ENCODE results near the gene MYL7. TPM values are rescaled to one million over a fixed set of nuclear protein-coding genes. Genes with fewer than 3 reads are reported as not detected.
"Not testable (repeated sequence)": the region's sequence is repeated elsewhere in the genome, so short reads cannot be mapped to it uniquely, and the experiment has no call there.

The MYL7 gene
- total RNA-seq, 1 donor from 2014 or later, result not detected

DNA sequence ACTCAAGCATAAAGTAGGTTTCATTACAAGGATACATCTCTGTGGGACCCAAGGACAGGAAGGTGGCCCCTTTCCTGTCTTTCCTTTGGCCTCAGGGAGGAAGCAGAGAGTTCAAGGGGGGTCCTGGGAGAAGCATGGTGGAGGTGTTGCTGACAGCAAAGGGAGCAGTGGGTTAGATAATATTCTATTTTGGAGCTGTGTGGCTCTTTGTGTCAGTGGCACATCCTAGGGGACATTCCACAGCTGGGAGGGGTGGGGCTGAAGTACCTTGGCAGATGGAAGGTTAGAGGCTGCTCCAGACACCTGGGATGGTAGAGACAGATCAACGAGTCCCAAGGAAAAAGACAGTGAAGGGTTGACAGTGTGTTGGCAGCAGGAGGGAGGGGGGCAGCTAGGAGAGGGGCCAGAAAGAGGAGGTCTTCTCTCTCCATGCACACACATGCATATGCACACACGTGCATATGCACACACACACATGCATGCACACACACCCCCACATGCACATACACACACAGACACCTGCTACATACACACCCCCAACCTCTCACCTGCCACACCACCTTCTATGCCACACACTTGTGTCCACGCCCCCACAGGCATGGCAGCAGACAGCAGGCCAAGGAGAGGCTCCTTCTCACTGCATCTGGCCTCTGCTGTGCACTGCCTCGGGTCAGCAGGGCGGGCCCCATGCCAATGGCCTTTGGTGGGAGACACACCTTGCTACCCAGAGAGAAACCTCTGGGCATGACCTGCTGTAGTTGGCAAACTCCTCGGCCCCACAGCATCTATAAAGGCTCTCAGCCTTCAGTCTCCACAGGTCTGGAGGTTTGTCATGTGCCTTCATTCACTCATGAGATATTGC, 12.2 kb downstream of the MYL7 start:
- no peak overlapping the region for H3K4me3 ChIP-seq (ENCODE audit: low read depth, low read length)
- no peak for DNase-seq (ENCODE audit: low read depth)
- TF ChIP-seq, protein P1, sequence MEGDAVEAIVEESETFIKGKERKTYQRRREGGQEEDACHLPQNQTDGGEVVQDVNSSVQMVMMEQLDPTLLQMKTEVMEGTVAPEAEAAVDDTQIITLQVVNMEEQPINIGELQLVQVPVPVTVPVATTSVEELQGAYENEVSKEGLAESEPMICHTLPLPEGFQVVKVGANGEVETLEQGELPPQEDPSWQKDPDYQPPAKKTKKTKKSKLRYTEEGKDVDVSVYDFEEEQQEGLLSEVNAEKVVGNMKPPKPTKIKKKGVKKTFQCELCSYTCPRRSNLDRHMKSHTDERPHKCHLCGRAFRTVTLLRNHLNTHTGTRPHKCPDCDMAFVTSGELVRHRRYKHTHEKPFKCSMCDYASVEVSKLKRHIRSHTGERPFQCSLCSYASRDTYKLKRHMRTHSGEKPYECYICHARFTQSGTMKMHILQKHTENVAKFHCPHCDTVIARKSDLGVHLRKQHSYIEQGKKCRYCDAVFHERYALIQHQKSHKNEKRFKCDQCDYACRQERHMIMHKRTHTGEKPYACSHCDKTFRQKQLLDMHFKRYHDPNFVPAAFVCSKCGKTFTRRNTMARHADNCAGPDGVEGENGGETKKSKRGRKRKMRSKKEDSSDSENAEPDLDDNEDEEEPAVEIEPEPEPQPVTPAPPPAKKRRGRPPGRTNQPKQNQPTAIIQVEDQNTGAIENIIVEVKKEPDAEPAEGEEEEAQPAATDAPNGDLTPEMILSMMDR (conservative IDR thresholded peaks at IDR 0.05; ENCODE audit: low read depth, low read length), result no peak

DNA sequence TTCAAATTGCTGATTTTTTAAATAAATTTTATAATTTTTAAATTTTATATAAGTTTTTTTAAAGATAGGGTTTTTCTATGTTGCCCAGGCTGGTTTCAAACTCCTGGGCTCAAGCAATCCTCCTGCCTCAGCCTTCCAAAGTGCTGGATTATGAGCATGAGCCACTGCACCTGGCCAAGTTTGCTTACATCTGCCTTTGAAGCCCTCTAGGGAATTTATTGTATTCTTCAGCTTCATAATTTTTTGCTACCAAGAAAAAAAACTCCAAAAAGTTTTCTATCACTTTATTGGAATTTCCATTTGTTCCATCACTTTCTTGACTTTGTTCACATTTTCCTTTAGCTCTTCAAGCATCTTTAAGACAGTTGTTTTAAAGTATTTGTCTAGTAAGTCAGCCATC, 14.0 kb downstream of the MYL7 start:
- DNase-seq (ENCODE audit: low read depth), result no peak
- H3K4me3 ChIP-seq (ENCODE audit: low read depth, low read length), result no peak overlapping the region
- TF ChIP-seq, protein P1 (conservative IDR thresholded peaks at IDR 0.05; ENCODE audit: low read depth, low read length), result no peak

DNA sequence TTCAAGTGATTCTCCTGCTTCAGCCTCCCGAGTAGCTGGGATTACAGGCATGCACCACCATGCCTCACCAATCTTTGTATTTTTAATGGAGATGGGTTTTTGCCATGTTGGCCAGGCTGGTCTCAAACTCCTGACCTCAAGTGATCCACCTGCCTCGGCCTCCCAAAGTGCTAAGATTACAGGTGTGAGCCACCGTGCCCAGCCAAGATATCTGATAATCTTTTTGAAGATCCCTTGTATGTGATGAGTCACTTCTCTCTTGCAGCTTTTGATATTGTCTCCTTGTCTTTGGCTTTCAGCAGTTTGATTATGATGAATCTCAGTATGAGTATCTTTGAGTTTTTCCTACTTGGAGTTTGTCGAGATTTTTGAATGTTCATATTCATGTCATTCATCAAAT, 14.6 kb downstream of the MYL7 start:
- H3K4me3 ChIP-seq (ENCODE audit: low read depth, low read length); DNase-seq (ENCODE audit: low read depth): not testable (repeated sequence)

DNA sequence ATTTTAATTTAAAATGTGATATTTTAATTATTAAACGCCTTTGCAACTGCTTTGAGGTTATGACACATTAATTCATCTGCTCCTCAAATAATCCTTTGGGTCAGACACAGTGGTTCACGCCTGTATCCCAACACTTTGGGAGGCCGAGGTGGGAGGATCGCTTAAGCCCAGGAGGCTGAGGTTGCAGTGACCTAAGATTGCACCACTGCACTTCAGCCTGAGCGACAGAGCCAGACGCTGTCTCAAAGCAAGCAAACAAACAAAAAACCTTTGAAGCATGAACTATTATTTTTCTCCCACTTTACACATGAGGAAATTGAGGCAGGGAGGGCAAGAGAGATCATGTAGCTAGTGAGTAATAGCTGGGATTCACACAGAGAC, 16.3 kb downstream of the MYL7 start:
- DNase-seq (ENCODE audit: low read depth), result no peak
- TF ChIP-seq, protein P1 (conservative IDR thresholded peaks at IDR 0.05; ENCODE audit: low read depth, low read length), result no peak
- H3K4me3 ChIP-seq (ENCODE audit: low read depth, low read length), result no peak overlapping the region

DNA sequence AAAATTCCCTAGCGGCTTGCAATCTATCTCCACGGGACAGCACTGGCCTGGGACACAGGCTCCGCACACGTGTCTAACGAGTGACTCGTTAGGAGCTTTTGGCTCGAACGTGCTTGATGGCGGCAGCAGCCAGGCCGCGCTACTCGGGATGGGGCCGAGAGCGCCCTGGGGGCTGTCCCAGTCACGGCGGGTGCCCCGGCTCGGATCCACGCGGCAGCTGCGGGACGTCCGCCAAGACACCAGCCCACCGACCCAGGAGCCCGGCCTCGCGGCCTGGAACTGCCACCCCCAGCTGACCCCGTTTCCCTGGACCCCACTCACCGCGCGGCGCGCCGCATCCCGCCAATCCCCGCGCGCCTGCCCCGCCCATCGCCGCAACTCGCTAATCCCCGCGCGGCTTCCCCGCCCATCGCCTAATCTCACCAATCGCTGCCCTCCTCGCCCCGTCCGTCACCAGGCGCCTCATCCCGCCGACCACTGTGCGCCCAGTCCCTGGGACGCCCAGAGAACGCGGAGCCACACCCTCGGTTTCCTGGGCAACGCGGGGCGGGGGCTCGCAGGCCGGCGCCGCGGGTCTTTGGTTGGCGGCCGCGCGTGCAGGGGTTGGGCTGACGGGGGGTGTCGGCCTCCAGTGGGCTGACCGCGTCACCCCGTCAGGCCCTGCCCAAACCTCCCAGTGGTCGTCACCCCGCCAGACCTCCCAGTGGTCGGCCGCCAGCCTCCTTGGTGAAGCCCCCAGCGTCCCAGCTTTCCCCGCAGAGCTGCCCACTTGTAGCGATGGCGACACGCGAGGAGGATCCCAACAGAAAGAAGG, 17.7 kb downstream of the MYL7 start, which contains the start of gene POLD2:
Gene POLD2, minus strand, starts transcription at position 359 of the 814 bp plus-strand sequence. CDS start 1,495 bp downstream, outside the sequence.
- H3K4me3 ChIP-seq (ENCODE audit: low read depth, low read length), result peak within 1 kb of the TSS; percentile 94
- TF ChIP-seq, protein P1 (conservative IDR thresholded peaks at IDR 0.05; ENCODE audit: low read depth, low read length), result no peak
- DNase-seq (ENCODE audit: low read depth), result no peak

DNA sequence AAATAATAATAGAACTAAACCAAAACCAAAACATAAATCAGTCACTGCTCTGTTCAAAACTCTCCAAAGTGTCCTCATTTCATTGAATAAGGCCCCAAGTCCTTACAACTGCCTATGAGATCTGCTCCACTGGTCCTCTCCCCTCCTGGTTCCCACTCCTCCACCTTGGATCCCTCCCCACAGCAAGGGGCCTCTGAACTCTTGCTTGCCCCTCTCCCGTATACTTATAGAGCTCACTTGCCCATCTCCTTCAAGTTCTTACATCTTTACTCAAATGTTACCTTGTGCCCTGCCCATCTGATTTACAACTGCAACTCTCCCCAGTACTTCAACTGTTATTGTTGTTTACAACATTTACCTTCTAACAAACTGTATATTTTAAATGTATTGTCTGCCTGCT, 18.6 kb downstream of the MYL7 start:
- no peak for DNase-seq (ENCODE audit: low read depth)
- H3K4me3 ChIP-seq (ENCODE audit: low read depth, low read length), result peak overlapping the region; percentile 94
- TF ChIP-seq, protein P1 (conservative IDR thresholded peaks at IDR 0.05; ENCODE audit: low read depth, low read length), result no peak

DNA sequence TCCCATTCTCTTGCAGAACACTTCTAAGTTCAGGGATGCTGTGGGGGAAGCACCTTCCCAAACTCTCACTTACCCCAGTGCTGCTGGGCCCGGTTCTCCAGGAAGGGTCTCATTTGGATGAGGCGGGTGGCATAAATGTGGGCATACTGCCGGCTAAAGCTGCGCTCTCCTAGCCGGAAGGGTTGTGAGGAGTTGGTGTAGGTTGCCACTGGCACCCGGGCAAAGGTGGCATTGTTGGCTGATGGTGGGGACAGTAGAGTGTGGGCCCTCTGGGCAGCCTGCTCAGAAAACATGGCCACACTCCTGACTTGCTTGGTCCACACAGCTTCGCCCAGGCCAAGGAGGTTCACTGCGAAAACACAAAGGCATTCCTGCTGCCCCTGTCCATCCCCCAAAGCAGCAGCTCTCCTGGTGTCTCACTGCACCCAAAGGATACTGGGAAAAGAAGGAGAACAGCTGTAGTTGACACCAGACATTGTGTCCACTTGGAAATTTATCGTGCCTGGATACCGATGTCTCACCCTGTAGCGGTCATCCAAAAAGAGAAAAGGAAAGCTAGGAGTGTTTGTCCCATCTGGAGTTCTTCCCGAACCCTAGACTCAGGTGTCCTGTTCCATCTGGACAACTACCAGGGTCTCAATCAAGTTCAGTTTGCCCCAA, 19.2 kb downstream of the MYL7 start:
- TF ChIP-seq, protein P1 (conservative IDR thresholded peaks at IDR 0.05; ENCODE audit: low read depth, low read length), result no peak
- H3K4me3 ChIP-seq (ENCODE audit: low read depth, low read length), result no peak overlapping the region
- no peak for DNase-seq (ENCODE audit: low read depth)

All from epithelial cell of proximal tubule (primary cell).